ENCODE data around the gene ZFYVE28. TPM values are rescaled to one million over a fixed set of nuclear protein-coding genes. Genes with fewer than 3 reads are reported as not detected.

ZFYVE28 gene
- total RNA-seq, 3 donors from 2014 or later = 12.3 to 14.1 (median 13.9) TPM

GRCh38 chr4:2253160-2254084 lies 165.0 kb downstream of the ZFYVE28 start:
- Histone ChIP-seq H3K36me3 (no peaks in the 10 kb centered on the region), H3K4me3 (no peak overlapping the region), H3K4me1 (peaks cover 20 to 26% of the 10 kb centered on the region in 2 donors), H3K27ac (peak overlapping the region in 1 of 2 donors; percentile 32), H3K9me3 (no peaks in the 10 kb centered on the region), H3K27me3 (no peaks in the 10 kb centered on the region)
- TF ChIP-seq POLR2A (IDR thresholded peaks at IDR 0.05) = no peak
- no peak for TF ChIP-seq CTCF (IDR thresholded peaks at IDR 0.05)
- TF ChIP-seq POLR2AphosphoS5 (IDR thresholded peaks at IDR 0.05) = no peak
- intact Hi-C loops (cut with DNase I; ENCODE audit: low total_unique reads) = loop anchor here (10.0 kb wide), 1 partner anchor 161 kb away; the partner anchor contains the start of genes CFAP99 and ZFYVE28
- DNase-seq (ENCODE audit: low spot score in 2 of 2) = peak in 1 of 2 donors; percentile 16

- H3K4me1 ChIP-seq = peaks cover 20 to 25% of the 10 kb centered on the region in 2 donors
- intact Hi-C loops (cut with DNase I; ENCODE audit: low total_unique reads) = loop anchor here (10.0 kb wide), 1 partner anchor 162 kb away; the partner anchor contains the start of genes CFAP99 and ZFYVE28
- no peak overlapping the region for H3K27ac ChIP-seq
- H3K4me3 ChIP-seq = no peak overlapping the region
- TF ChIP-seq POLR2A (IDR thresholded peaks at IDR 0.05) = no peak
- DNase-seq (ENCODE audit: low spot score in 2 of 2) = no peak
- no peaks in the 10 kb centered on the region for H3K27me3 ChIP-seq
- H3K36me3 ChIP-seq = no peaks in the 10 kb centered on the region
- H3K9me3 ChIP-seq = no peaks in the 10 kb centered on the region
Observed at GRCh38 chr4:2252530-2253091, 165.8 kb downstream of the ZFYVE28 start.

GRCh38 chr4:2251795-2252529 lies 166.5 kb downstream of the ZFYVE28 start:
- peak overlapping the region in 1 of 2 donors; percentile 19 for H3K27ac ChIP-seq
- no peak overlapping the region for H3K4me3 ChIP-seq
- intact Hi-C loops (cut with DNase I; ENCODE audit: low total_unique reads) = loop anchor here (10.0 kb wide), 1 partner anchor 163 kb away; the partner anchor contains the start of genes CFAP99 and ZFYVE28
- H3K27me3 ChIP-seq = no peaks in the 10 kb centered on the region
- no peak for TF ChIP-seq POLR2A (IDR thresholded peaks at IDR 0.05)
- no peak for TF ChIP-seq POLR2AphosphoS5 (IDR thresholded peaks at IDR 0.05)
- no peak for TF ChIP-seq CTCF (IDR thresholded peaks at IDR 0.05)
- DNase-seq (ENCODE audit: low spot score in 2 of 2) = no peak
- no peaks in the 10 kb centered on the region for H3K36me3 ChIP-seq
- H3K4me1 ChIP-seq = peaks cover 14 to 21% of the 10 kb centered on the region in 2 donors
- no peaks in the 10 kb centered on the region for H3K9me3 ChIP-seq

- intact Hi-C loops (cut with DNase I; ENCODE audit: low total_unique reads) = loop anchor here (10.0 kb wide), 1 partner anchor 164 kb away; the partner anchor contains the start of genes CFAP99 and ZFYVE28
- H3K4me3 ChIP-seq = no peak overlapping the region
- TF ChIP-seq POLR2AphosphoS5 (IDR thresholded peaks at IDR 0.05) (no peak), POLR2A (IDR thresholded peaks at IDR 0.05) (no peak), CTCF (IDR thresholded peaks at IDR 0.05) (no peak)
- no peaks in the 10 kb centered on the region for H3K9me3 ChIP-seq
- peaks cover 7 to 13% of the 10 kb centered on the region in 2 donors for H3K4me1 ChIP-seq
- H3K27me3 ChIP-seq = no peaks in the 10 kb centered on the region
- H3K36me3 ChIP-seq = no peaks in the 10 kb centered on the region
- H3K27ac ChIP-seq = peak overlapping the region in 1 of 2 donors; percentile 19
- DNase-seq (ENCODE audit: low spot score in 2 of 2) = peak in 1 of 2 donors; percentile 12
Observed at GRCh38 chr4:2251073-2251794, 167.2 kb downstream of the ZFYVE28 start.
